OCI-M2 (cell line): ENCODE results near the gene OSBPL3.

ENCODE experiments used
- DNase-seq: peaks from one replicate; lab custom pipeline; 2025; ENCODE audit not compliant: unreplicated experiment; lab: John Stamatoyannopoulos, UW

OSBPL3 gene

DNA sequence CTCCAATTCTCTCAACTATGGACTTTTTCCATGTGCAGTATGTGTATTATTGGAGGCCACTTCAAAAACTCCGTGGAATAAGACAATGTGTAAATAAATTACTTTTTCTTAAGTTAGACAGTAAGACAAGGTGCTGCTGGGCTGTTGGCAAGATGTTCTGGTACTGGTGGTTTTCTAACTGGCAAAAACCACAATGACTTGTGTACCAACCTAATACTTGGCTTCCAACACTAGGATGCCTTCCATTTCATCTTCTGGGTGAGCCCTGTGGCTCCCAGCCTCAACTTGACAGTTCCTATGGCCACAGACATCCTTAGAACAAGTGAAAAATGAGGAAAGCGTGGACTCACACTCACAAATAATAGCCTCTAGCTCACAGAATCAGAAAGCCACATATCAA is 77.0 kb downstream of the OSBPL3 start:
- no peak for DNase-seq

DNA sequence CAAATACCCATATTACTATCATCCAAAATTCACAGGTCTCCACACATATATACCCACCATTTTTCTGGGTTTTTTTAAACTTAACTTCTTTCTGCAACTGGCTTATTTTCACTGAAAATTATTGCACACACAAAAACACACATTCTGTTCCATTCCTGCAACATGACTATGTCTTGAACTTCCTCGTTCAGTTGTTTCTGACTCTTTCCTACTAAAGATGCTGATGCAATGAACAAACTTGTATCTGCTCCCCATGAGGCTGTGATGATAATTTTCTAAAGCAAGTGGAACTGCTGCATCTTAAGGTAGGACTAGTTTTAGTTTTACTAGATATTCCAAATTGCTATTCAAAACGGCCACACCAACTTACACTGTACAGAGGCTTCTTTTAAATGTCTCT is 77.7 kb downstream of the OSBPL3 start:
- DNase-seq: no peak

DNA sequence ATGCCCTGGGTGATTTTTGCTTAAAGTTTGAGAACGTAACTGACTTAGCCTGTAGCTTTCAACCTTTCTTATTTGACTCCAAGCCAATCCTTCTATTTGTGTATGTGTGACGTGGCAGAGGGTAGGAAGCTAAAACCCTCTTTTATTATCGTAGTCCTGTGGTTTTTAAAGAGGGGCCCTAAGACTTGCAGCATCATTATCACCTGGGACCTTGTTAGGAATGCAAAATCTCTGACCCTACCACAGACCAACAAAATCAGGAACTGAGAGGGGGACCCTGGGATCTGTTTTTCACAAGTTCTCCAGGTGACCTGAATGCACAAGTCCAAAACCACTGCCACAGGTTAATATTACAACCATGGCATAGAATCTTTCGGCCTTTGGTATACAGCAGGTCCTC is 80.1 kb downstream of the OSBPL3 start:
- no peak for DNase-seq

- DNase-seq: no peak
These were observed 80.8 kb downstream of the OSBPL3 start for GRCh38 chr7:24899161-24899560.

DNA sequence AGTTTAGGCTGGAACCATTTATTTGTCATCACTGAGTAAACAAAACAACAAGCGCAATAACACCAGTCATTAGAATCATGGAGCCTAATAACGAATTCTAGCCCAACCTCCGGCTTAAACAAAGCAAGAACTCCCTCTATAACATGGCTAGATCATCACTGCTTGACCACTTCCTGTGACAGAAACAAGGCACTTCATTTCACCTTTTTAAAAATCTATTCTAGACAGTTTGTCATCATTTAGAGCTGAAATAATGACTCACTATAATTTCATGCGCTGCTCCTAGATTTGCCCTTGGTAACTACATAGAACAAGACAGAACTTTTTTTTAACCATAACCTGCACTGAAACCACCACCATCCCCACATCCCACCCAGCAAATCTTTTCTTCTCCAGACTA is 81.3 kb downstream of the OSBPL3 start:
- DNase-seq: no peak

- no peak for DNase-seq
These were observed 83.9 kb downstream of the OSBPL3 start for GRCh38 chr7:24896031-24896501.

DNA sequence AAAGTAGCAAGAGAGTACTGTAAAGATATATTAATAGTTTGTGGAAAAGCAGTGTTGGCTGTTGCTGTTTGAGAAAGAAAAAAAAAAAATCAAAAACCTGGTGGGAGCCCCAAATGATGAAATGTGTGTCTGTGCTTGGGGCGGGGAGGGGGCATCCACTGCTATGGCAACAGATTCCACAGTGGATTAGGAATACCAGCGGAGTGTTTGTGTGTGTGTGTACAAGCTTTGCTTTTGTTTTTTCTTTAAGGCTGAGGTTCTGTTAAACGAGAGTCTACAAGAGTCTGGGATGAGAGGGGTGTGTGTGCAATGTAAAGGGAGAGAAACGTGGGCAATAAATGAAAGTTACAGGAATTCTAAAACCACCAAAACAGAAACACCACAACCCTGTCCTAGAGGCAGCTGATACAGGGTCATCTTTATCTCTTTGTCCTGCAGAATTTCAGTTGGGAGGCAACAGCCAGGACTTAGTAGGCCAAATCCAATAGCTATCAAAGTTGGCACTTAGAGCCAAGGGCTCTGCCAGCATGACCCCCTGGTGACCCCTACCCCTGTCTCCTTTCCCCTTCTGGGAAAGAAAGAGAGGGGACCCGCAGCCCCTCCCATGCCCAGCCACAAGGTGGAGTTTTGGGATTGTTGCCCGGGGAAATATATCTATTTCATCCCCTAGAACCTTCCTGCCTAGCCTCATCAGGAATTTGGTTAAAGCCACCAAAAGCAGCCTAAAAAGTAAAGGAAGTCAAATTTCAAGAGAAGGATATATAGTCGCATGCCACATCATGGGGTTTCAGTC is 85.4 kb downstream of the OSBPL3 start:
- DNase-seq: no peak

GRCh38 chr7:24891311-24891735 is 88.7 kb downstream of the OSBPL3 start:
- no peak for DNase-seq

- no peak for DNase-seq
These were observed 90.4 kb downstream of the OSBPL3 start for GRCh38 chr7:24889611-24890010.

GRCh38 chr7:24888653-24889052 is 91.3 kb downstream of the OSBPL3 start:
- no peak for DNase-seq

- no peak for DNase-seq
These were observed 94.3 kb downstream of the OSBPL3 start for GRCh38 chr7:24885716-24886115.

DNA sequence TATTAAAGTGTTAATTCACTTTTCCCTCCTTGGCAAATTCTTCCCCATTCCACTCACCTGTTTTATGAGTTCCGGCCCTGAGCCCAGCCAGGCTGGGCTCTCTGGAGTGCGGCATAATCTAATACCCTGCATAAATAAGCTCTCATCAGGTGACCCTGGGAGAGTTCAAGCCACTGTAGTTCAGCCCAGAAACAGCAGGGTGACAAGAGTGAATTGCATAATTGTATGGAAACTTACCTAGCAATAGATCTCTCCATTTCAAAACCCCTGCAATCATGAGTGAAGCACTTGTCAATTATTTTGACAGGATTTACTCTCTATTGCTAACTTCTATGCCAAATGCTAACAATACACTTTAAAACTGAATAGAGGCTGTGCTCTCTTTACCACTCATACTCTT is 94.7 kb downstream of the OSBPL3 start:
- DNase-seq: no peak

- DNase-seq: no peak
These were observed 95.6 kb downstream of the OSBPL3 start for GRCh38 chr7:24884401-24884800.

DNA sequence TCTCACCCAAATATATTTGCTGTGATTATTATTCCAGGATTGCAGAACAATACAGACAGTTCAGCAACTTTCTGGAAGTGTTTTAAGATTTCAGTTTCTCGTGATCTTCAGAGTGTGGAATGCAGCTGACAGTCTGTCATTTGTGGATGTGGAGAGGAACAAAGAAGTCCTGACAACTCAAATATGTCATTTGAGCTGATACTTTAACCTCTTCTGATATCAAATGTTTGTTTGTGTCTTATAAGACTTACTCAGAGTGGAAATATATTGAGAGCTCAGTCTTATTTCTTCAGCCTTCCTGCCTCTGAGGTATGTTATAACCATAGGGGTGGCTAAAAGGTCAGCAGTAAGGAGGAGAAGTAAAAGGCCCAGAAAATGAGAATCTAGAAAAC is 96.4 kb downstream of the OSBPL3 start:
- DNase-seq: no peak

DNA sequence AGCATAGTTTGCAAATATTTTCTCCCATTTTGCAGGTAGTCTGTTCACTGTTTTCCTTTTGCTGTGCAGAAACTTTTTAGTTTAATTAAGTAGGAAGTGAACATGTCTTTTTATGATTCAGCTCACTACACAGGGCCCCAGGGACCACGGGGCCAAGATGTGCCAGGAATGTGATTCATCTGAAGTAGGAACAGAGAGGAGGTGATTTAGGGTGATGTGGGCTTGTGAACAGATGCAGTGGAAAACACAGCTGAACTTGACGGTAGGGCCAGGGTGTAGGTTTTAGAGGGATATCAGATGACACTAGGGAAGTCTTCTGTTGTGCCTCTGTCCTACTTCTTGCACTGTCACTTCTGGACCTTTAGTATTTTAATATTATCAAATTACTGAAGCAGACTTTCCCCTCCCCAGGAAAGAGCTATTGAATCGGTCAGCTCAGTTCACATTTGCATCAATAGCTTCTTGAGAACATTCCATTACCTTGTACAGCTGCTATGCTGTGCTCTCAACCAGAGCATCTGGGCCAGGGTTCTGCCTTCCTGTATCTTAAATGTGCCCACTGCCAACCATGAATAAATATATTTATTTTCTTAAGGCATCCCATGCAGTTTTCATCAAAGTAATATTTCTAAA is 96.9 kb downstream of the OSBPL3 start:
- no peak for DNase-seq

DNA sequence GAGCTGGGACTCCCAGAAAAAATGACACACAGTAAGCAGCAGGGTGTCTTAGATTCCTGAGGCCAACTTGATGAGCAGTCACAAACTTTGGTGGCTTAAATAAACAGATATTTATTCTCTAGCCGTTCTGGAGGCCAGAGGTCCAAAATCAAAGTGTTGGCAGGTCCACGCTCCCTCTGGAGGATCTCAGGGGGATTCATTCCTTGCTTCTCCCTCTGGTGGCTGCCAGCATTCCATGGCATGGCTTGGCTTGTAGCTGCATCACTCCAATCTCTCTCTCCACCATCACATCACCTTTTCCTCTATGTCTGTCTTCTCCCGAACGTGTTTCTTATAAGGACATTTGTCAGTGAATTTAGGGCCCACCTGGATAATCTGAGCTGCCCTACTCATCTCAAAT is 98.4 kb downstream of the OSBPL3 start:
- no peak for DNase-seq

DNA sequence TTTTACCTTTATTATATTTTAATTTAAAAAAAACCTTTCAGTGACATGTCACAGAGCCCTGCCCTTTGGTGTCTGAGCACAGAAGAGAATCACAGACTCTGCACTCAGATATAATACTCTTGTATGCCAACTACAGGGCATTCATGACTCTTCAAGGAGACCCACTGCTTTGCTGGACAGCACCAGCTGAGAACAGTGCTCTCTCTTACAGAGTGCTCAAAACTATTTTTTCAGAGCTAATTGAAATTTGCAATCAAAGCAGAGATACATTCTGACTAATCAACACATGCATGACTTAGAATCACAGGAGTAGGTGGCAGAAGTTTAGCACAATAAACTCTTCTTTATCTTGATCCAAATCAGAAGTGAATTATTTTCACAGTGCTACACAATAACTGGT is 99.1 kb downstream of the OSBPL3 start:
- DNase-seq: no peak

- no peak for DNase-seq
These were observed 100.7 kb downstream of the OSBPL3 start for GRCh38 chr7:24879291-24879690.

DNA sequence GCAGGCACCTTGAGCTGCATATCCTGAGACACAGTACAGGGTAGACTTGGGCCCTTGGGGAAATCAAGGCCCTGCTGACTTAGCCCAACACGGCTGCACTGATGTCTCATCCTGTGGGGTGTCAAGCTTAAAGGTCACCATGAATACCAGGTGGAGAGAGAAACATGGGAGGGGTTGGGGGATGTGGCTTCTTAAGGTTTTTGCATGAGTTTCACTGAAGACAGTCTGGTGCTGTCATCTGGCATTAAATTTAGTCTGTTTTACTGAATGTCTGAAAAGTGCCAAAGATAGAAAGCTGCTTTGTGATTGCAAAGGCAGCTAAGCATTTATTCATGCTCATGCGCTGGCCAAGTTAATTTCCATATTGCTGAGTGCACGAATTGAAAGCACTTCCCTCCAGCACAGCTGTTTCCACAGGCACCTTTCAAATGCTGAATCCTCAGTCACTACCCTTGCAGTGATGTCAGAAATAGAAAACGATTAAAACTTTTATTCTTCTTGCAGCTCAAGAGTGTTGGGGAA is 102.1 kb downstream of the OSBPL3 start:
- DNase-seq: no peak

- no peak for DNase-seq
These were observed 105.2 kb downstream of the OSBPL3 start for GRCh38 chr7:24874791-24875190.

GRCh38 chr7:24873944-24874343 is 106.0 kb downstream of the OSBPL3 start:
- no peak for DNase-seq

DNA sequence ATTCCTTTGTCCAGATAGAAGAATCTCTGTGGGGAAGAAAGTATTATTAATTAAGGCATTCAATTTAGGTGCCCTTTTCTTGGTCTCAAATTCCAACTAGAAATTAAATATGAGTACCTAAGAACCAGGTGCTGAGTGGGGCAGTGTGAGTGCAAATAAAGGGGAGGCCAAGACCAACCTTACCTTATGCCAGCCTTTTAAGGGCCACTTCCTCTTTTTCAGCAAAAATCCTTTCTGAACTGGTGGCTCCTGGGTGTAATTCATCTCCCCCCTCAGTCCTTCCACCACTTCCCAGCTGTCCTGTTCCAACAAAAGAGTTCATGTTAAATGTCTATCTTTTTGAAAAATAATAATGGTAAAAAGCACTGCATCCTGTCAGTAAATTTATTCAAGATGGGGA is 108.2 kb downstream of the OSBPL3 start:
- DNase-seq: no peak
